ENCODE results near the gene MLX. TPM values are rescaled to one million over a fixed set of nuclear protein-coding genes. Genes with fewer than 3 reads are reported as not detected.

The MLX gene
- total and polyA plus RNA-seq, 2 of the 8 experiments (the other 6 are each of a cell fraction or from before 2014, with no cell fraction given), result 27.0 to 27.5 TPM

- TF ChIP-seq EP300 (IDR thresholded peaks at IDR 0.05; ENCODE audit: borderline replicate concordance in 1 of 2, low read depth in 2 of 2, low read length in 2 of 2) (no peak), PHF8 (conservative IDR thresholded peaks at IDR 0.05; ENCODE audit: low read depth, low read length) (no peak), MAX (IDR thresholded peaks at IDR 0.05) (no peak), BACH1 (IDR thresholded peaks at IDR 0.05; ENCODE audit: low read length) (no peak), CHD7 (IDR thresholded peaks at IDR 0.05; ENCODE audit: insufficient replicate concordance, low read length) (no peak), SP1 (IDR thresholded peaks at IDR 0.05; ENCODE audit: low read depth, low read length) (no peak), GABPA (IDR thresholded peaks at IDR 0.05; ENCODE audit: borderline replicate concordance, insufficient read depth, low read length) (no peak), CTCF (IDR thresholded peaks at IDR 0.05; ENCODE audit: control extremely low read depth in 1 of 3, insufficient read depth in 1 of 3, low read depth in 1 of 3, low read length in 3 of 3) (no peak), KDM1A (IDR thresholded peaks at IDR 0.05; ENCODE audit: borderline replicate concordance, low read length) (no peak)
These were observed 7.6 kb downstream of the MLX start (continued) for GRCh38 chr17:42574463-42574862.
